Epithelial cell of esophagus (primary cell): Measurements from ENCODE around the gene RUFY4.

Experiments
- DNase-seq: peaks from one replicate; pipeline ENCODE4 v3.0.0; 2010; ENCODE audit warnings: low read depth
- H3K4me3 ChIP-seq: 2 replicates; pipeline ENCODE4 v1.5.1; 2011; ENCODE audit warnings: mild to moderate bottlenecking, low read length, control low read depth
- TF ChIP-seq, protein P1 (sequence below): IDR thresholded peaks from 2 replicates; pipeline ENCODE4 v1.5.1; 2011; ENCODE audit warnings: low read depth, mild to moderate bottlenecking, low read length, control low read depth, inconsistent platforms; ENCODE audit not compliant: insufficient read depth; ENCODE audit errors: missing control alignments

Gene RUFY4

GRCh38 chr2:218130822-218131221 is 61.8 kb downstream of the RUFY4 start:
- DNase-seq = peak; percentile 27
- no peak overlapping the region for H3K4me3 ChIP-seq
- TF ChIP-seq, protein P1, sequence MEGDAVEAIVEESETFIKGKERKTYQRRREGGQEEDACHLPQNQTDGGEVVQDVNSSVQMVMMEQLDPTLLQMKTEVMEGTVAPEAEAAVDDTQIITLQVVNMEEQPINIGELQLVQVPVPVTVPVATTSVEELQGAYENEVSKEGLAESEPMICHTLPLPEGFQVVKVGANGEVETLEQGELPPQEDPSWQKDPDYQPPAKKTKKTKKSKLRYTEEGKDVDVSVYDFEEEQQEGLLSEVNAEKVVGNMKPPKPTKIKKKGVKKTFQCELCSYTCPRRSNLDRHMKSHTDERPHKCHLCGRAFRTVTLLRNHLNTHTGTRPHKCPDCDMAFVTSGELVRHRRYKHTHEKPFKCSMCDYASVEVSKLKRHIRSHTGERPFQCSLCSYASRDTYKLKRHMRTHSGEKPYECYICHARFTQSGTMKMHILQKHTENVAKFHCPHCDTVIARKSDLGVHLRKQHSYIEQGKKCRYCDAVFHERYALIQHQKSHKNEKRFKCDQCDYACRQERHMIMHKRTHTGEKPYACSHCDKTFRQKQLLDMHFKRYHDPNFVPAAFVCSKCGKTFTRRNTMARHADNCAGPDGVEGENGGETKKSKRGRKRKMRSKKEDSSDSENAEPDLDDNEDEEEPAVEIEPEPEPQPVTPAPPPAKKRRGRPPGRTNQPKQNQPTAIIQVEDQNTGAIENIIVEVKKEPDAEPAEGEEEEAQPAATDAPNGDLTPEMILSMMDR = no peak

DNA sequence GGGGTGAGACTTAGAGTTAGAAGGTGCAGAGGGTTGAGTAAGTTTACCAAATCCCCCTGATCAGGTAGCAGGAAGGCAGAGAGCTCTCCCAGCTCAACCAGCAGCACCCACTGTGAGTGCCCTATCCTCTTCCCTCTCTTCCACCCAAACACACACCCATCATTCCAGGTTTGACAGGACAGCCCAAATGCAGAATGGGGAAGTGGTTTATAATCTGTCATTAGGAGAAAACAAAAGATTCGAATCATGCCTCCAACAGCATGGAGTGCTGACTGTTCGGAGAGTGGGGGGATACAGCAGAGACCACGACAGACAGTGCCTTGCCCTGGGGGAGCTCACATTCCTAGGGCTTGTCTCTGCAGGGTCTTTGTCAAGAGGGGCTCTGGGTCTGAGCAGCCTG is 68.5 kb downstream of the RUFY4 start:
- no peak overlapping the region for H3K4me3 ChIP-seq
- TF ChIP-seq, protein P1 = no peak
- no peak for DNase-seq

DNA sequence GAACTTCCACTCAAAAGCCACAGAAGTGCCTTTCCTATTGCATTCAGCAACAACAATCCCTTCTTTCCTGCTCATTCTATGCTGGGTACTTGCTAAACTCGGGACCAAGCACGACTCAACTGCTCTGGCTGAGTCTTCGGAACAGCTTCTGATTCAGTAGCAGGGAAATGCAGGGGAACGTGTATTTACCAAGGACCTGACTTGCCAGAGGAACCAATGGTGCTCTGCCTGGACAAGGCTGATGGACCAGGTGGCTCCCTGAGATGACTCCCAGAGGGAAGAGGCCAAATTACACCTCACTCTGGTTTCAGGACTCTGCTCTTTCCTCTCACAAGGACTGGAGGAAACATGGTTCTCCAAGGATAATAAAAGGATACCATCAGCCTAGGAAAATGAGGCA is 69.0 kb downstream of the RUFY4 start:
- H3K4me3 ChIP-seq = no peak overlapping the region
- DNase-seq = peak; percentile 69
- TF ChIP-seq, protein P1 = no peak
